ENCODE measurements around the gene CHI3L1.

Gene CHI3L1

GRCh38 chr1:203137324-203137723, 49.2 kb downstream of the CHI3L1 start:
- in situ Hi-C loops (cut with MboI; ENCODE audit: low sequenced_read_pairs), result no loop called here

- in situ Hi-C loops (cut with MboI; ENCODE audit: low sequenced_read_pairs), result no loop called here
These were observed 50.0 kb downstream of the CHI3L1 start for GRCh38 chr1:203136409-203137042.

GRCh38 chr1:203135636-203136305, 50.7 kb downstream of the CHI3L1 start:
- in situ Hi-C loops (cut with MboI; ENCODE audit: low sequenced_read_pairs), result no loop called here

- in situ Hi-C loops (cut with MboI; ENCODE audit: low sequenced_read_pairs), result no loop called here
These were observed 52.4 kb downstream of the CHI3L1 start for GRCh38 chr1:203133970-203134725.

- in situ Hi-C loops (cut with MboI; ENCODE audit: low sequenced_read_pairs), result no loop called here
These were observed 54.8 kb downstream of the CHI3L1 start for GRCh38 chr1:203131548-203132200.

- in situ Hi-C loops (cut with MboI; ENCODE audit: low sequenced_read_pairs), result no loop called here
These were observed 56.0 kb downstream of the CHI3L1 start for GRCh38 chr1:203130358-203130985.

- in situ Hi-C loops (cut with MboI; ENCODE audit: low sequenced_read_pairs), result no loop called here
These were observed 56.8 kb downstream of the CHI3L1 start for GRCh38 chr1:203129501-203130231.
